Keratinocyte (primary cell): Measurements from ENCODE around the gene ETV3. TPM values are rescaled to one million over a fixed set of nuclear protein-coding genes. Genes with fewer than 3 reads are reported as not detected.

Experiments
- DNase-seq: peaks from one replicate; pipeline ENCODE4 v3.0.0-alpha.2; 2011; ENCODE audit warnings: low read depth, missing footprints, low spot score
- FAIRE-seq: peaks from 2 replicates; lab custom pipeline; 2011; peaks lifted over from hg19 to GRCh38; lab: Jason Lieb, UNC
- H2AFZ ChIP-seq: 2 replicates; pipeline ENCODE4 v1.6.0; 2012; ENCODE audit warnings: low read length, control low read depth, inconsistent platforms; ENCODE audit not compliant: control insufficient read depth
- H3K27ac ChIP-seq: 2 replicates; pipeline ENCODE4 v1.5.1; 2011; ENCODE audit warnings: low read length; ENCODE audit not compliant: control insufficient read depth, insufficient read depth
- H3K27me3 ChIP-seq: 3 replicates; pipeline ENCODE4 v1.6.0; 2011; ENCODE audit warnings: low read length; ENCODE audit not compliant: control insufficient read depth, insufficient read depth; ENCODE audit errors: extremely low read depth
- H3K36me3 ChIP-seq, 2 experiments: 2 replicates in 1 of 2; 3 replicates in 1 of 2; pipeline ENCODE4 v1.5.1; 2011; ENCODE audit warnings: low read length in 2 of 2, mild to moderate bottlenecking in 1 of 2; ENCODE audit not compliant: control insufficient read depth in 2 of 2, insufficient read depth in 2 of 2; ENCODE audit errors: extremely low read depth in 1 of 2
- H3K4me1 ChIP-seq: 3 replicates; pipeline ENCODE4 v1.5.1; 2011; ENCODE audit warnings: low read length; ENCODE audit not compliant: control insufficient read depth, insufficient read depth; ENCODE audit errors: extremely low read depth
- H3K4me2 ChIP-seq: 3 replicates; pipeline ENCODE4 v1.6.0; 2011; ENCODE audit warnings: low read depth, low read length; ENCODE audit not compliant: control insufficient read depth, insufficient read depth; ENCODE audit errors: extremely low read depth
- H3K4me3 ChIP-seq, 3 experiments: fragments of 200-600 bp in 1 of 3; sonication (generic) in 1 of 3; 2 replicates in 2 of 3; 3 replicates in 1 of 3; pipeline ENCODE4 v1.5.1; 2011 to 2016; ENCODE audit warnings: low read length in 3 of 3, mild to moderate bottlenecking in 3 of 3, control low read depth in 2 of 3, inconsistent platforms in 1 of 3, low read depth in 1 of 3, mixed read lengths in 1 of 3, mixed run types in 1 of 3, moderate library complexity in 1 of 3; ENCODE audit not compliant: control insufficient read depth in 2 of 3, insufficient read depth in 2 of 3; ENCODE audit errors: extremely low read depth in 1 of 3
- H3K79me2 ChIP-seq: 2 replicates; pipeline ENCODE4 v1.6.0; 2012; ENCODE audit warnings: low read length; ENCODE audit not compliant: control insufficient read depth, insufficient read depth
- H3K9ac ChIP-seq: 3 replicates; pipeline ENCODE4 v1.6.0; 2011; ENCODE audit warnings: low read length; ENCODE audit not compliant: control insufficient read depth, insufficient read depth; ENCODE audit errors: extremely low read depth
- H3K9me1 ChIP-seq: 3 replicates; pipeline ENCODE4 v1.6.0; 2011; ENCODE audit warnings: low read length; ENCODE audit not compliant: control insufficient read depth, insufficient read depth; ENCODE audit errors: extremely low read depth
- H3K9me3 ChIP-seq: 2 replicates; pipeline ENCODE4 v1.5.1; 2012; ENCODE audit warnings: low read depth, low read length; ENCODE audit not compliant: control insufficient read depth
- H4K20me1 ChIP-seq: 3 replicates; pipeline ENCODE4 v1.6.0; 2011; ENCODE audit warnings: low read length; ENCODE audit not compliant: control insufficient read depth, insufficient read depth; ENCODE audit errors: extremely low read depth
- EZH2 ChIP-seq: IDR thresholded peaks from one replicate; pipeline ENCODE4 v1.6.1; 2012; ENCODE audit warnings: inconsistent platforms, mild to moderate bottlenecking, low read length, moderate library complexity
- dilution Hi-C: fragments of 300-500 bp; cut with MboI; formaldehyde crosslinking; loops from one replicate; pipeline ENCODE4 v1.7.0; 2020; ENCODE audit warnings: low sequenced_read_pairs; ENCODE audit not compliant: extremely low pct_ligation_motif_present
- polyA plus RNA-seq, 5 experiments: library from polyadenylated mRNA; depleted of rRNA in 3 of 5; stranded (reverse) in 3 of 5; stranded (forward) in 1 of 5; unstranded in 1 of 5; fragments of >200 nt; gene quantifications; 1 replicate in 1 of 5; 2 replicates in 3 of 5; 3 replicates in 1 of 5; pipeline versions ENCODE4 v1.2.1 to v1.2.3, GENCODE V29; 2011 to 2012; ENCODE audit warnings: missing spikeins in 2 of 5, low read depth in 1 of 5, low replicate concordance in 1 of 5
- TF ChIP-seq, protein P1 (sequence below), 3 experiments: IDR thresholded peaks in 1 of 3; conservative IDR thresholded peaks in 1 of 3; optimal IDR thresholded peaks in 1 of 3; 2 replicates in 2 of 3; 3 replicates in 1 of 3; pipeline versions ENCODE3 to v1.5.1; 2011; ENCODE audit warnings: low read length in 3 of 3, mild to moderate bottlenecking in 3 of 3, moderate library complexity in 2 of 3, control low read depth in 1 of 3, inconsistent platforms in 1 of 3; ENCODE audit not compliant: insufficient read depth in 2 of 3; ENCODE audit errors: extremely low read depth in 1 of 3

ETV3 gene
- polyA plus RNA-seq, 1 donor (not counting 4 experiments of a cell fraction or from before 2014, with no cell fraction given) = 22.3 TPM

GRCh38 chr1:157134442-157134841, 3.8 kb downstream of the ETV3 start:
- FAIRE-seq (no peak), DNase-seq (no peak)
- Histone ChIP-seq H3K27me3 (no peaks in the 10 kb centered on the region), H3K4me1 (peaks cover 51% of the 10 kb centered on the region), H3K9me3 (no peaks in the 10 kb centered on the region), H3K9me1 (no peaks in the 10 kb centered on the region), H3K27ac (no peak overlapping the region), H3K4me2 (peak overlapping the region; percentile 92), H3K36me3 (peaks cover 12 to 22% of the 10 kb centered on the region in 2 experiments), H4K20me1 (no peaks in the 10 kb centered on the region), H3K9ac (no peak overlapping the region), H3K79me2 (peaks cover 51% of the 10 kb centered on the region), H2AFZ (no peak overlapping the region), H3K4me3 (no peak overlapping the region)
- dilution Hi-C loops = no loop called here
- no peak for TF ChIP-seq EZH2
- TF ChIP-seq, protein P1, sequence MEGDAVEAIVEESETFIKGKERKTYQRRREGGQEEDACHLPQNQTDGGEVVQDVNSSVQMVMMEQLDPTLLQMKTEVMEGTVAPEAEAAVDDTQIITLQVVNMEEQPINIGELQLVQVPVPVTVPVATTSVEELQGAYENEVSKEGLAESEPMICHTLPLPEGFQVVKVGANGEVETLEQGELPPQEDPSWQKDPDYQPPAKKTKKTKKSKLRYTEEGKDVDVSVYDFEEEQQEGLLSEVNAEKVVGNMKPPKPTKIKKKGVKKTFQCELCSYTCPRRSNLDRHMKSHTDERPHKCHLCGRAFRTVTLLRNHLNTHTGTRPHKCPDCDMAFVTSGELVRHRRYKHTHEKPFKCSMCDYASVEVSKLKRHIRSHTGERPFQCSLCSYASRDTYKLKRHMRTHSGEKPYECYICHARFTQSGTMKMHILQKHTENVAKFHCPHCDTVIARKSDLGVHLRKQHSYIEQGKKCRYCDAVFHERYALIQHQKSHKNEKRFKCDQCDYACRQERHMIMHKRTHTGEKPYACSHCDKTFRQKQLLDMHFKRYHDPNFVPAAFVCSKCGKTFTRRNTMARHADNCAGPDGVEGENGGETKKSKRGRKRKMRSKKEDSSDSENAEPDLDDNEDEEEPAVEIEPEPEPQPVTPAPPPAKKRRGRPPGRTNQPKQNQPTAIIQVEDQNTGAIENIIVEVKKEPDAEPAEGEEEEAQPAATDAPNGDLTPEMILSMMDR (optimal IDR thresholded peaks at IDR 0.05 in 1 of 3, IDR thresholded peaks at IDR 0.05 in 1 of 3, conservative IDR thresholded peaks at IDR 0.05 in 1 of 3; ENCODE audit: extremely low read depth in 1 of 3, insufficient read depth in 2 of 3, low read length in 3 of 3) = no peak

GRCh38 chr1:157133426-157133825, 4.8 kb downstream of the ETV3 start:
- DNase-seq (no peak), FAIRE-seq (no peak)
- Histone ChIP-seq H3K4me2 (no peak overlapping the region), H3K27ac (peak overlapping the region; percentile 1), H3K4me3 (no peak overlapping the region), H3K36me3 (peaks cover 12 to 25% of the 10 kb centered on the region in 2 experiments), H3K79me2 (peaks cover 51% of the 10 kb centered on the region), H3K9ac (no peak overlapping the region), H2AFZ (no peak overlapping the region), H3K27me3 (no peaks in the 10 kb centered on the region), H3K4me1 (peaks cover 46% of the 10 kb centered on the region), H4K20me1 (no peaks in the 10 kb centered on the region), H3K9me3 (no peaks in the 10 kb centered on the region), H3K9me1 (no peaks in the 10 kb centered on the region)
- dilution Hi-C loops = no loop called here
- TF ChIP-seq, protein P1 (optimal IDR thresholded peaks at IDR 0.05 in 1 of 3, IDR thresholded peaks at IDR 0.05 in 1 of 3, conservative IDR thresholded peaks at IDR 0.05 in 1 of 3; ENCODE audit: extremely low read depth in 1 of 3, insufficient read depth in 2 of 3, low read length in 3 of 3) = no peak
